ENCODE results near the gene ARHGAP22. TPM values are rescaled to one million over a fixed set of nuclear protein-coding genes. Genes with fewer than 3 reads are reported as not detected.

ARHGAP22 gene
- total and polyA plus RNA-seq, 7 experiments from 2014 or later, result 0.37 to 2.9 (median 1.1) TPM; not detected in 3

DNA sequence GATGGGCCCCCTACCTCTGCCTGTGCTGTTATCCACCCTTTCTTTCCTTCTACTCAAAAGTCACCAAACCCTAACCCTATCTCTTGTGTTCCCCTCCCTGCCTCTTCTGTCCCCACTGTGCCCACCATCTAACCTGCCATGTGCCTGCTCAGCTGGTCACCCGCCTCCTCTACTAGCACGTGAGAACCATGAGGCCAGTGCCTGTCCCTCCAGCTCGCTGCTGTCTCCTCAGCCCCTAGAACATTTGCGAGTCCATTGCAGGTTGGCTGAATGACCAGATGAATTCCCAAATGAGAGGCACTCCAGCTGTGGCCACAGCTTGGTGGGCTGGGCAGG, 129.0 kb downstream of the ARHGAP22 start:
- no peaks in the 10 kb centered on the region for H3K27me3 ChIP-seq (ENCODE audit: control insufficient read depth in 2 of 2, insufficient read depth in 2 of 2, low read length in 2 of 2)
- CTCF ChIA-PET, result no interaction called here
- no peaks in the 10 kb centered on the region for H3K36me3 ChIP-seq (ENCODE audit: control insufficient read depth in 2 of 3, insufficient read depth in 3 of 3, low read length in 3 of 3)
- Mint-ChIP-seq H3K36me3 (no peaks in the 10 kb centered on the region), H3K4me3 (no peak overlapping the region), H3K27ac (no peak overlapping the region), H3K9me3 (no peaks in the 10 kb centered on the region), H3K4me1 (peaks cover 0 to 4% (median 0%) of the 10 kb centered on the region in 7 donors), H3K27me3 (peaks cover 5 to 14% (median 8%) of the 10 kb centered on the region in 5 donors)
- DNase-seq, result no peak
- POLR2A ChIA-PET, result no interaction called here
- H3K27ac ChIP-seq (ENCODE audit: low read depth, low read length), result no peak overlapping the region
- H3K4me1 ChIP-seq (ENCODE audit: control insufficient read depth in 2 of 2, insufficient read depth in 2 of 2, low read length in 2 of 2), result no peaks in the 10 kb centered on the region
- H3K9me3 ChIP-seq (ENCODE audit: control insufficient read depth in 2 of 3, low read length in 3 of 3), result no peaks in the 10 kb centered on the region
- no peak for ATAC-seq
- intact Hi-C loops (cut with micrococcal nuclease), result no loop called here
- no peak overlapping the region for H3K4me3 ChIP-seq (ENCODE audit: low read length)

DNA sequence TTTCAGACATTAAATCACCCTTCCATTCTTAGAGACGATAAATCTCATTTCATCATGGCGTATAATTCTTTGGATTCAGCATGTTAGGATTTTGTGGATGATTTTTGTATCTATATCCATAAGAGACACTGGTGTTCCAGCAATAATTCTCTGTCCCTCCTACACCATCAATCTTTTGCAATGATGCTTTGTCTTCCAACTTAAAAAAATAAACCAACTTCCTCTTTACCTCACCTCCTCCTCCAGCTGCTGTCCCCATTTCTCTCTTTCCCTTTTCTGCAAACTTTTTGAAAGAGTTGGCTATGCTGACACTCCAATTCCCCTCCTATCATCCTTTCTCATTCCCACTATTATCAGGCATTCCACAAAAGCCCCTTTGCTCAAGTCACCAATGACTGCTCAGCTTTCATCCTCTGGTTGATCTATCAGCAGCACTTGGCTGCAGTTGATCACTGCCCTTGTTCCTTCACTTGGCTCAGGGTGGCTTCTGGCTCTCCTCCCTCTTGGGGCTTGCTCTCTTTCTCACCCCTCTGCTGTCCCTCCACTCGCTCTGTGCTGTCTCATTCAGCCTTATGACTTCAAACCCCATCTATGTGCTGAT, 130.0 kb downstream of the ARHGAP22 start:
- CTCF ChIA-PET, result no interaction called here
- no peak overlapping the region for H3K27ac ChIP-seq (ENCODE audit: low read depth, low read length)

DNA sequence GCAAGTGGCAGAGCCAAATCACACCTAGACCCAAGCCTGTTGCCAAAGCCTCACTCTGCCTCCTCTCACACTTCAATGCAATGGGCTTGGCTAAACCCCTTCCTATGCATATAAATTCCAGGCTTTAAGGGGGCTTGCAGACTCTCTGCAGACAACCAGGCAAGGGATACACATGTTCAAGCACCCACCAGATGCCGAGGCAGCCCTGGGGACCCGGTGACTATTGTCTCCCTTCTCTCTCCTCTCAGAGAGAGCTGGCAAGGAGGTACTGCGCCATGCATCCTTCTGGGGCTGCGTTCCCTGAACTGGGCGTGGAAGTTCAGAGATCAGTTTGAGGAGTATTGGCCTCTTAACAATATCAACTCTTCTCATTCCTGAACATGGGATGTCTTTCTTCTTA, 131.2 kb downstream of the ARHGAP22 start:
- Mint-ChIP-seq H3K27me3 (peaks cover 0 to 7% (median 2%) of the 10 kb centered on the region in 5 donors), H3K36me3 (no peaks in the 10 kb centered on the region), H3K4me3 (no peak overlapping the region), H3K9me3 (no peaks in the 10 kb centered on the region), H3K4me1 (peaks cover 0 to 3% (median 0%) of the 10 kb centered on the region in 7 donors), H3K27ac (no peak overlapping the region)
- intact Hi-C loops (cut with micrococcal nuclease), result no loop called here
- H3K36me3 ChIP-seq (ENCODE audit: control insufficient read depth in 2 of 3, insufficient read depth in 3 of 3, low read length in 3 of 3), result no peaks in the 10 kb centered on the region
- H3K27me3 ChIP-seq (ENCODE audit: control insufficient read depth in 2 of 2, insufficient read depth in 2 of 2, low read length in 2 of 2), result no peaks in the 10 kb centered on the region
- no peak overlapping the region for H3K27ac ChIP-seq (ENCODE audit: low read depth, low read length)
- ATAC-seq (no peak), DNase-seq (peak in 1 of 9 donors; percentile 3)
- CTCF ChIA-PET, result no interaction called here
- POLR2A ChIA-PET, result no interaction called here
- no peak overlapping the region for H3K4me3 ChIP-seq (ENCODE audit: low read length)
- no peaks in the 10 kb centered on the region for H3K9me3 ChIP-seq (ENCODE audit: control insufficient read depth in 2 of 3, low read length in 3 of 3)
- H3K4me1 ChIP-seq (ENCODE audit: control insufficient read depth in 2 of 2, insufficient read depth in 2 of 2, low read length in 2 of 2), result no peaks in the 10 kb centered on the region

More for the DNA sequence above, 130.0 kb downstream of the ARHGAP22 start:
- Mint-ChIP-seq H3K27me3 (peaks cover 1 to 14% (median 6%) of the 10 kb centered on the region in 5 donors), H3K9me3 (no peaks in the 10 kb centered on the region), H3K27ac (no peak overlapping the region), H3K4me3 (no peak overlapping the region), H3K36me3 (no peaks in the 10 kb centered on the region), H3K4me1 (peaks cover 0 to 3% (median 0%) of the 10 kb centered on the region in 7 donors)
- DNase-seq (no peak), ATAC-seq (no peak)
- POLR2A ChIA-PET, result no interaction called here
- Histone ChIP-seq H3K36me3 (ENCODE audit: control insufficient read depth in 2 of 3, insufficient read depth in 3 of 3, low read length in 3 of 3) (no peaks in the 10 kb centered on the region), H3K27me3 (ENCODE audit: control insufficient read depth in 2 of 2, insufficient read depth in 2 of 2, low read length in 2 of 2) (no peaks in the 10 kb centered on the region), H3K4me1 (ENCODE audit: control insufficient read depth in 2 of 2, insufficient read depth in 2 of 2, low read length in 2 of 2) (no peaks in the 10 kb centered on the region), H3K9me3 (ENCODE audit: control insufficient read depth in 2 of 3, low read length in 3 of 3) (no peaks in the 10 kb centered on the region), H3K4me3 (ENCODE audit: low read length) (no peak overlapping the region)
- intact Hi-C loops (cut with micrococcal nuclease), result no loop called here

DNA sequence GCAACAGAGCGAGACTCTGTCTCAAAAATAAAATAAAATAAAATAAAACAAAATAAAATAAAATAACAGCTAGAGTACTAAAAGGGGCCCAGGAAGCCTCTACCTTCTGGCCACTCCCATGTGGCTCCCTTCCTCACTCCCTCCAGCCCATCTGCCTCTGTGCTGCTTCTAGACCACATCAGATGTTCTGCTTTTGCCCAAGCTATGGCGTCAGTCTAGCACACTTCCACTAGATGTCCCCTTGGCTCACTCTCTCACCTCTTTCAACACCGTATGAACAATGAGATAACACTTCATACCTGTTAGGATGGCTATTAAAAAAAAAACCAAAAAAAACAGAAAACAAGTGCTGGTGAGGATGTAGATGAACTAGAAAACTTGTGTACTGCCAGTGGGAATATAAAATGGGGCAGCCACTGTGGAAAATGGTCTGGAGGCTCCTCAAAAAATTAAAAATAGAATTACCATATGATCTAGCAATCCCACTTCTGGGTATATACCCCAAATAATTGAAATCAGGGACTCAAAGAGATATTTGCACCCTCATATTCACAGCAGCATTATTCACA, 132.3 kb downstream of the ARHGAP22 start:
- no peak overlapping the region for H3K27ac ChIP-seq (ENCODE audit: low read depth, low read length)
- CTCF ChIA-PET, result no interaction called here
- Mint-ChIP-seq H3K4me1 (peaks cover 0 to 3% (median 0%) of the 10 kb centered on the region in 7 donors), H3K4me3 (no peak overlapping the region), H3K27me3 (peaks cover 0 to 7% (median 0%) of the 10 kb centered on the region in 5 donors), H3K36me3 (no peaks in the 10 kb centered on the region), H3K27ac (no peak overlapping the region), H3K9me3 (no peaks in the 10 kb centered on the region)
- no peak for ATAC-seq
- POLR2A ChIA-PET, result no interaction called here
- no peaks in the 10 kb centered on the region for H3K27me3 ChIP-seq (ENCODE audit: control insufficient read depth in 2 of 2, insufficient read depth in 2 of 2, low read length in 2 of 2)
- no peaks in the 10 kb centered on the region for H3K4me1 ChIP-seq (ENCODE audit: control insufficient read depth in 2 of 2, insufficient read depth in 2 of 2, low read length in 2 of 2)
- intact Hi-C loops (cut with micrococcal nuclease), result no loop called here
- no peaks in the 10 kb centered on the region for H3K36me3 ChIP-seq (ENCODE audit: control insufficient read depth in 2 of 3, insufficient read depth in 3 of 3, low read length in 3 of 3)
- DNase-seq, result no peak
- no peak overlapping the region for H3K4me3 ChIP-seq (ENCODE audit: low read length)
- no peaks in the 10 kb centered on the region for H3K9me3 ChIP-seq (ENCODE audit: control insufficient read depth in 2 of 3, low read length in 3 of 3)

DNA sequence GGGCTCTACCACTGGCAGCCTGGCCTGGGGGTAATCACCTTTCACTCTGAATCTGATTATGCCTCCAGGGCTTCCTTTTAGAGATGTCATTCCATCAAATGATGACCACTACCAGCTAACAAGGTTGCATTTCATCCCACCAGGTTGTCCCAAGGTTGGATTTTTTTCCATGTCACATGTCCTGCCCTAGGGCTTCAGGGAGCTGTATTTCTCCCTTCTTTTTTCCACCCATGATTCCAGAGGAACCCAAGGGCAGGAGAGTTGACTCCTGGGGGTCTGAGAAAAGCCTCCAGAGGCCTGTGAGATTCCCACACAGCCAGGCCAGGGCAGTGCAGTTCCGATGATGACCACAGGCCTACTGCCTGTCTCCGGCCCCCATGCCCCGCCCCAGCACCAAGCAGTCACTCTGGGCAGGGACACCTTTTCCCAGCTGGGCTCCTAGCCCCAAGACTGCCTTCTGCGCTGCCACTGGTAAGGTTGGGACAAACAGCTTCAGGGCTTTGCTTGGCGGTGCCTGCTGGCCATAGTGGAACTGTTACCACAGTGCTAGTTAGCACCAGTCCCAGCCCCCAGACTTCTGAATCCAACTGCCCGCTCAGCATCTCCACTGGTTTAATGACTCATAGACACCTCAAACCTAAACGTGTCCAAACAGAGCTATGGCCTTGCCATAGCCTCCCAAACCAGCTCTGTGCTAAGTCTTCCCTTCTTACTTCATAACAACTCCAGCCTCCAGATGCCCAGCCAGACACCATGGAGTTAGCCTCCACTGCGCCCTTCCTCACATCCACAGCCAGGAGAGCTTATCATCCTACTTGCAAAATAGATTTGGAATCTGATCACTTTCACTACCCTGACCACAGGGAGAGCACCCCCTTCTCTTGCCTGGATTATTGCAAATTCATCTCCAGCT, 133.7 kb downstream of the ARHGAP22 start:
- no peaks in the 10 kb centered on the region for H3K4me1 ChIP-seq (ENCODE audit: control insufficient read depth in 2 of 2, insufficient read depth in 2 of 2, low read length in 2 of 2)
- Mint-ChIP-seq H3K27ac (no peak overlapping the region), H3K4me3 (no peak overlapping the region), H3K27me3 (peaks cover 0 to 6% (median 0%) of the 10 kb centered on the region in 5 donors), H3K36me3 (no peaks in the 10 kb centered on the region), H3K9me3 (no peaks in the 10 kb centered on the region), H3K4me1 (peaks cover 0 to 3% (median 0%) of the 10 kb centered on the region in 7 donors)
- no peak overlapping the region for H3K4me3 ChIP-seq (ENCODE audit: low read length)
- no peaks in the 10 kb centered on the region for H3K27me3 ChIP-seq (ENCODE audit: control insufficient read depth in 2 of 2, insufficient read depth in 2 of 2, low read length in 2 of 2)
- POLR2A ChIA-PET, result no interaction called here
- DNase-seq (peak in 1 of 9 donors; percentile 8), ATAC-seq (no peak)
- CTCF ChIA-PET, result no interaction called here
- H3K27ac ChIP-seq (ENCODE audit: low read depth, low read length), result no peak overlapping the region
- no peaks in the 10 kb centered on the region for H3K36me3 ChIP-seq (ENCODE audit: control insufficient read depth in 2 of 3, insufficient read depth in 3 of 3, low read length in 3 of 3)
- H3K9me3 ChIP-seq (ENCODE audit: control insufficient read depth in 2 of 3, low read length in 3 of 3), result no peaks in the 10 kb centered on the region
- intact Hi-C loops (cut with micrococcal nuclease), result no loop called here

DNA sequence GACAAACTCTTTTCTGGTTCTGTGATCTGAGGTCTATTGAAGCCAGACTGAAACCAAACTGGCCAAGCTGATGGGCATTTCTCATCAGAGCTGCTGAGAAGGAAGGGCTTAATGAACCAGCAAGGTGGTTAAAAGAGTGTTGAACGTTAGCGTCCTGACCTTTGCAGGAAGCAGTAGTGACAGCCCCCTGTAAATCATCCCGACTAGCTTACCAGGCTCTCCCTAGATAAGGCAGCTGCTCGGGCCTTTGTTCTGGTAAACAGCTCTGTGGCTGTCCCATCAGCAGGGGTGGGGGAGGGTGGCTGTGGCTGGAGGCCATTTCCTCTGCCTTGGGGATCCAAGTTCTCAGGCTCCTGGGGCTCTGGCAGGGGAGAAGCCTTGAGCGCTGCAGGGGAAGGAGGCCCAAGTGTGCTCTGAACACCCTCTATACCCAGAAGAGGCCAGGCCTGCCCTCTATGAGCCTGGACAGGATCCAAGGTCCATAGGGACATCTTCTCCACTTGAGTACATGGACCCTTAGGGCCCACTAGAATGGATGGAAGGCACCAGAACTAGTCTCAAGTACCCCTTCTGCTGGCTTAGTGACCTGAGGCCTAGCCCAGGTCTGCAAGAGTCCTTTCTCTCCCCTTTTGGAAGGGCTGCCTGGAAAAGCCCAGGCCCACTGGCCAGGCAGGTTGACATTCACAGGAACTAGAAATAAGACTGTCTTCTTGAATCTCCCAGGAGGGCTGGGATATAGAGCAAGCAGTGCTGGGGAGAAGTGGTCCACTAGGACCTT, 134.6 kb downstream of the ARHGAP22 start:
- DNase-seq (no peak), ATAC-seq (peak; percentile 24)
- Mint-ChIP-seq H3K27ac (no peak overlapping the region), H3K36me3 (no peaks in the 10 kb centered on the region), H3K27me3 (peaks cover 0 to 2% (median 0%) of the 10 kb centered on the region in 5 donors), H3K4me1 (peaks cover 0 to 2% (median 0%) of the 10 kb centered on the region in 7 donors), H3K9me3 (peaks cover 0 to 1% (median 0%) of the 10 kb centered on the region in 11 donors), H3K4me3 (no peak overlapping the region)
- POLR2A ChIA-PET, result no interaction called here
- H3K27me3 ChIP-seq (ENCODE audit: control insufficient read depth in 2 of 2, insufficient read depth in 2 of 2, low read length in 2 of 2), result no peaks in the 10 kb centered on the region
- H3K36me3 ChIP-seq (ENCODE audit: control insufficient read depth in 2 of 3, insufficient read depth in 3 of 3, low read length in 3 of 3), result no peaks in the 10 kb centered on the region
- no peak overlapping the region for H3K27ac ChIP-seq (ENCODE audit: low read depth, low read length)
- intact Hi-C loops (cut with micrococcal nuclease), result no loop called here
- CTCF ChIA-PET, result no interaction called here
- H3K9me3 ChIP-seq (ENCODE audit: control insufficient read depth in 2 of 3, low read length in 3 of 3), result no peaks in the 10 kb centered on the region
- H3K4me1 ChIP-seq (ENCODE audit: control insufficient read depth in 2 of 2, insufficient read depth in 2 of 2, low read length in 2 of 2), result no peaks in the 10 kb centered on the region
- H3K4me3 ChIP-seq (ENCODE audit: low read length), result no peak overlapping the region
